ENCODE results near the gene FHOD3. TPM values are rescaled to one million over a fixed set of nuclear protein-coding genes. Genes with fewer than 3 reads are reported as not detected.
A peak's percentile ranks its signal among the peaks of the same experiment; 100 is the strongest.

The FHOD3 gene
- total RNA-seq, 1 experiment from 2014 or later, result 2.9 TPM

DNA sequence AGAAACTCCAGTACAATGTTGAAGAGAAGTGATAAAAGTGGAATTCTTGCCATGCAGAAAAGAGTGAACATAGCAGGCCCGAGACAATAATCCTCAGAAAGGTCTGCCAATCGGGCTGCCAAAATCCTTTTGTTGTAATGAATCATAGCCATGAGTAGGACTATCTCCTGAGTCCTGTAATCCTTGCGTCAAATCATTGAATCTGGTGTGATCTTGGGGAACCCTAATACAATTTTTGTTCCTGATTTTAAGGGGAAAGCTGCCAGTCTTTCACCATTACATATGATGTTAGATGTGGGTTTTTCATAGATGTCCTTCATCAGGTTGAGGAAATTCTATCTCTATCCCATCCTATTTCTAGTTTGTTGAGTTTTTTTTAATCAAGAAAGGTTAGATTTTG is 529.0 kb downstream of the FHOD3 start:
- Mint-ChIP-seq H3K27ac (ENCODE audit: unreplicated experiment) (no peak overlapping the region), H3K27me3 (ENCODE audit: unreplicated experiment) (no peaks in the 10 kb centered on the region), H3K4me1 (ENCODE audit: low read depth, unreplicated experiment) (peaks cover 32% of the 10 kb centered on the region), H3K36me3 (ENCODE audit: insufficient read depth, unreplicated experiment) (peaks cover 29% of the 10 kb centered on the region), H3K9me3 (ENCODE audit: low read depth, unreplicated experiment) (no peaks in the 10 kb centered on the region), H3K4me3 (ENCODE audit: low read depth, unreplicated experiment) (no peak overlapping the region)
- no TSS peak for BruUV-seq (replicated peaks)
- CTCF ChIA-PET, result interaction anchor here (0.5 kb wide), 1 partner anchor 529 kb away, joined by 3 read pairs; the partner anchor contains the start of gene FHOD3
- DNase-seq, result no peak
- intact Hi-C loops (cut with micrococcal nuclease; ENCODE audit: unreplicated experiment), result no loop called here
- TF ChIP-seq, protein P1, sequence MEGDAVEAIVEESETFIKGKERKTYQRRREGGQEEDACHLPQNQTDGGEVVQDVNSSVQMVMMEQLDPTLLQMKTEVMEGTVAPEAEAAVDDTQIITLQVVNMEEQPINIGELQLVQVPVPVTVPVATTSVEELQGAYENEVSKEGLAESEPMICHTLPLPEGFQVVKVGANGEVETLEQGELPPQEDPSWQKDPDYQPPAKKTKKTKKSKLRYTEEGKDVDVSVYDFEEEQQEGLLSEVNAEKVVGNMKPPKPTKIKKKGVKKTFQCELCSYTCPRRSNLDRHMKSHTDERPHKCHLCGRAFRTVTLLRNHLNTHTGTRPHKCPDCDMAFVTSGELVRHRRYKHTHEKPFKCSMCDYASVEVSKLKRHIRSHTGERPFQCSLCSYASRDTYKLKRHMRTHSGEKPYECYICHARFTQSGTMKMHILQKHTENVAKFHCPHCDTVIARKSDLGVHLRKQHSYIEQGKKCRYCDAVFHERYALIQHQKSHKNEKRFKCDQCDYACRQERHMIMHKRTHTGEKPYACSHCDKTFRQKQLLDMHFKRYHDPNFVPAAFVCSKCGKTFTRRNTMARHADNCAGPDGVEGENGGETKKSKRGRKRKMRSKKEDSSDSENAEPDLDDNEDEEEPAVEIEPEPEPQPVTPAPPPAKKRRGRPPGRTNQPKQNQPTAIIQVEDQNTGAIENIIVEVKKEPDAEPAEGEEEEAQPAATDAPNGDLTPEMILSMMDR (IDR thresholded peaks at IDR 0.05; ENCODE audit: unreplicated experiment), result no peak

DNA sequence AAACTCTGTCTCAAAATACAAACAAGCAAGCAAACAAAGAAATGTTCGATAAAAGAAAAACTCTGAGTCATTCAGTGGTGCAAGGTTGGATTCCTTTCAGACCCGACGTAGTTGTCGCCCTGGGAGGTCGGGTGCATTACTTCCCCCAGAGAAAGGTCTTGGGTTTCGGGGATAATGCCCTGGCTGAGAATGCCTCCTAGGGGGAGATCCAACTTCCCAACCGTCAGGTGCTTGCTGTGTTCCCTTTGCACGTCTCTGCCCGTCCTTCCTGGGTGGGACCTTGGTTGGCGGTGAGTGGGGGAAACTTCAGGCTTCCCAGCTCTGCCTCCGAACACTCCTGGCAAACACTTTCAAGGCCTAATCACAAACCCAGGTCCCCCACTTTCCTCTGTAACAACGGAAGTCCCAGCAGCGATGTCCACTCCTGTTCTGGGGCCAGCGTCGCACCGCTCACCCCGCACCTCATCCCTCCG is 530.7 kb downstream of the FHOD3 start:
- CTCF ChIA-PET, result interaction anchor here (0.6 to 1.7 kb wide), 3 partner anchors 57 to 79 kb away, joined by 3 to 8 read pairs (median 3); no protein-coding TSS in a partner anchor
- H3K36me3 Mint-ChIP-seq (ENCODE audit: insufficient read depth, unreplicated experiment), result peaks cover 29% of the 10 kb centered on the region
- no peaks in the 10 kb centered on the region for H3K9me3 Mint-ChIP-seq (ENCODE audit: low read depth, unreplicated experiment)
- peaks cover 32% of the 10 kb centered on the region for H3K4me1 Mint-ChIP-seq (ENCODE audit: low read depth, unreplicated experiment)
- H3K4me3 Mint-ChIP-seq (ENCODE audit: low read depth, unreplicated experiment), result peak overlapping the region; percentile 95
- TF ChIP-seq, protein P1 (IDR thresholded peaks at IDR 0.05; ENCODE audit: unreplicated experiment), result no peak
- peak; percentile 42 for DNase-seq
- intact Hi-C loops (cut with micrococcal nuclease; ENCODE audit: unreplicated experiment), result no loop called here
- no TSS peak for BruUV-seq (replicated peaks)
- peak overlapping the region; percentile 91 for H3K27ac Mint-ChIP-seq (ENCODE audit: unreplicated experiment)
- no peaks in the 10 kb centered on the region for H3K27me3 Mint-ChIP-seq (ENCODE audit: unreplicated experiment)

DNA sequence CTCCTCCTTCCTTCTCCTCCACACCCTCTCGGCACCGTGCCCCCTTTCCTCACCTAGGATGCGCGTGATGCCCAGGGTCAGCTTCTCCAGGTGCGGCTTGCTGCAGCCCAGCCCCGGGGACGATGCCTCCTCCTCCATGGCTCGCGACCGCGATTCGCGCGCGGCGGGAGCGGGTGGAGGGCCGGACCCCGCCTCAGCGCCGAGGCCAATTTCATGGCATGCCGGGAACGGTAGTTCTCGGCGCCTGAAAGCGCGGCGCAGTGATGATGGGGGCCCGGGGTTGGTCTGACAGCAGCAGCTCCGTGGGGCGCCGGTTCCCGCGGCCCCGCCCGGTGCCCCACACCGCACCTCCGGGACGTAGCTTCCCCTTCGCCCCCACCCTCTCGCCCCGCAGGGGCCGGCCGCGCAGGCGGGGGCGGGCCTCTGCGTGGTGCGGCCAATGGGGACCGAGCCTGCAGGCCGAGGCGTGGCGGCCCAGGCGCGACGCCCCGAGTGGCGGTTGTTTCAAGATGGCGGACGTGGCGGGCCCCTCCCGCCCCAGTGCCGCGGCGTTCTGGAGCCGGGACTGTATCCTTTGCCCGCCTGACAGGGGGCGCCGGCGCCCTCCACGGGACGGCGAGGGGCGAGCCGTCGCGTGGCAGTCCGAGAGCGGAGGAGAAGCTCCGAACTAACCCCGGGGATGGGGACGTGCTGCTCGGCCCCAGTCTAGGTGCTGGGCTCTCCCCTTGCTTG is 531.3 kb downstream of the FHOD3 start, which contains the start of the genes KIAA1328 and TPGS2:
Gene KIAA1328, plus strand, starts transcription at position 498 of the 732 bp plus-strand sequence. Its CDS starts 12 bp downstream, at position 510.
Gene TPGS2, minus strand, starts transcription at position 373 of the 732 bp plus-strand sequence. Its CDS starts 235 bp downstream, at position 138.
- Mint-ChIP-seq H3K9me3 (ENCODE audit: low read depth, unreplicated experiment) (no peaks in the 10 kb centered on the region), H3K4me1 (ENCODE audit: low read depth, unreplicated experiment) (peaks cover 32% of the 10 kb centered on the region), H3K4me3 (ENCODE audit: low read depth, unreplicated experiment) (peak within 1 kb of the TSS; percentile 95), H3K27ac (ENCODE audit: unreplicated experiment) (peak within 1 kb of the TSS; percentile 91), H3K27me3 (ENCODE audit: unreplicated experiment) (no peaks in the 10 kb centered on the region), H3K36me3 (ENCODE audit: insufficient read depth, unreplicated experiment) (peaks cover 29% of the 10 kb centered on the region)
- peak; percentile 93 for DNase-seq
- intact Hi-C loops (cut with micrococcal nuclease; ENCODE audit: unreplicated experiment), result no loop called here
- CTCF ChIA-PET, result interaction anchor here (0.6 to 1.7 kb wide), 6 partner anchors 57 to 1720 kb away, joined by 3 to 8 read pairs (median 3); no protein-coding TSS in a partner anchor
- TF ChIP-seq, protein P1 (IDR thresholded peaks at IDR 0.05; ENCODE audit: unreplicated experiment), result peak; percentile 64
- no TSS peak for BruUV-seq (replicated peaks)

Other genes starting within 250 kb of the FHOD3 start
- gene RPRD1A, start 230.2 kb upstream of the FHOD3 start, total RNA-seq (2022), result 68.8 and 72.6 TPM in 2 replicates
- gene SLC39A6, start 168.4 kb upstream of the FHOD3 start, total RNA-seq (2022), result 54.4 and 62.9 TPM in 2 replicates
- gene ELP2, start 167.8 kb upstream of the FHOD3 start, total RNA-seq (2022), result 75.8 and 82.2 TPM in 2 replicates
- gene MOCOS, start 110.2 kb upstream of the FHOD3 start, total RNA-seq (2022), result 24.5 and 25.7 TPM in 2 replicates